ENCODE data around the gene SLAMF6.
"Not testable (repeated sequence)": the region's sequence is repeated elsewhere in the genome, so short reads cannot be mapped to it uniquely, and the experiment has no call there.

SLAMF6 gene

DNA sequence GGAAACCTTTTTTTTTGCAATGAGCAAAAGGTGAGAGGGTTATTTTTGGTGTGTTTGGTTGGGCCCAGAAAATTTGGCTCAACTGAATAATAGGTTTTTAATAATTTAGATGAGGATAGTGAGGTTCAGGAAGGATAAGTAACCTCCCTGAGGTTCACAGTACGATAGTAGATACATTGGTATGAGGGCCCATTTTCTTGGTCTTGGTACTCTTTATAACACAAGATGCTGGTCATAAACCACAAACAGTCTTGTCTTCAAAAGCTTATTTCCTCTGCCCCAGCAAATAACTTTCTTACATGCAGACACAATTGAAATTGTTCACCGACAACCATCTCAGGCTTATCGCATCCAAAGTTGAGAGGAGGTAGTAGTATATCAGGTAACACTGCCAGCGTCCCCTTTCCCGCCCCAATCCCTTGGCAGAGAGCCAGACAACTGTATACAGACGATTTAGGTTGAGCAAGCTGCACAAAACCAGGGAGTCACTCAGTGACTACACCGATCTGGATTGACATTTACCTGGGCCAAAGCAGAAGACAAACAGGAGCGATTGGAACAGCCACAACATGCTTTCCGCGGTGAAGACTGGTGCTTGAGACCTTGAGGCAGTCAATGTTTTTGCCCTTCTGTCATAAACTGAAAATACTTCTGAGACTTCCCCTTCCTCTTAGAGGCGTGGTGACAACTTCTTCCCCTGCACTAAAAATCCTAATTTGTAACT is at the start of gene SLAMF6:
Gene SLAMF6 (minus strand): TSS at position 634 of the 724 bp plus-strand sequence. CDS start 63 bp downstream, at position 571.
- Histone ChIP-seq H3K27ac (ENCODE audit: low read length) (no peak within 1 kb of the TSS), H3K27me3 (ENCODE audit: control insufficient read depth, insufficient read depth, low read length) (no peaks in the 10 kb centered on the region), H3K4me3 (ENCODE audit: low read length) (no peak within 1 kb of the TSS), H3K9me3 (ENCODE audit: control insufficient read depth, insufficient read depth, low read length) (no peaks in the 10 kb centered on the region), H3K4me1 (ENCODE audit: control insufficient read depth, insufficient read depth, low read length) (no peaks in the 10 kb centered on the region; the same call in 1 of the 2 replicates), H3K36me3 (ENCODE audit: control insufficient read depth, insufficient read depth, low read length) (no peaks in the 10 kb centered on the region)
- no CpG with 5 or more reads among the region's 11 CpGs for WGBS (ENCODE audit: insufficient coverage, insufficient read length)
- DNase-seq (ENCODE audit: low read depth, low spot score), result no peak

DNA sequence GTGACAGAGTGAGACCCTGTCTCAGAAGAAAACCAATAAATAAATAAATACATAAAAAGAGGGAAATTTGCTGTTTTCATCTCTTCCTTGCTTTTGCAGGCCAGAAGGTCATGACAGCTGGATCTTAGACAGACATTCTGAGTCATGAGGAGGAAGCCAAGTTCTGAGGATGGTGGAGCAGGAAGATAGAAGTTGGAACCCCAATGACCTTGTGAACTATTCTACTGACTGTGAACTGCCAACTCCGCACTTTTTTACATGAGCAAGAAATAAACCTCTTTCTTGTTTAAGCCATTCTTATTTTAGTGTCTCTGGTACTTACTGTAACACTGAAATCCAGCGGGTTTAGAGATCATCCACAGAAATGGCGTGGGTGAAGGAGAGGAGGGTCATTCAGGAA is 47.8 kb upstream of the SLAMF6 start:
- no peak for DNase-seq (ENCODE audit: low read depth, low spot score)
- Histone ChIP-seq H3K36me3 (ENCODE audit: control insufficient read depth, insufficient read depth, low read length) (no peaks in the 10 kb centered on the region), H3K27me3 (ENCODE audit: control insufficient read depth, insufficient read depth, low read length) (no peaks in the 10 kb centered on the region), H3K27ac (ENCODE audit: low read length) (no peak overlapping the region), H3K4me3 (ENCODE audit: low read length) (no peak overlapping the region), H3K4me1 (ENCODE audit: control insufficient read depth, insufficient read depth, low read length) (no peaks in the 10 kb centered on the region), H3K9me3 (ENCODE audit: control insufficient read depth, insufficient read depth, low read length) (no peaks in the 10 kb centered on the region)
- no CpG with 5 or more reads among the region's 3 CpGs for WGBS (ENCODE audit: insufficient coverage, insufficient read length)

DNA sequence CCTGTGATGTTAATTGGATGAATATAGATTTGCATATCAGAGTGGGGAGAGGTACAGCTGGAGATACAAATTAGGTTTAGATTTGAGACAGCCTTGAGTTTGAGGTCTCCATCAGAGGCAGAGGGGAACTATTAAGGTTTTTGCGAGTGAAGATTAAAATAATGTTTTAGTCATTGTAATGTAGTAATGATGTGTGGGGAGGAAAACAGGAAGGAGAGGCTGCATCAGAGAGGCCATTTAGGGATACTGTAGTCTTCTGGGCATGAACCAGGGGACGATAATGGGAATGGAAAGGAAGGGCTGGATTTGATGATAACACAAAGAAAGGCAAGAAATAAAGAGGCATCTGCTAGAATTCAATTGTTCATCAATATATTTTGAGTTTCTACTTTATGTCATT is 46.8 kb upstream of the SLAMF6 start:
- 100% methylated on average over 1 of the region's 2 CpGs for WGBS (ENCODE audit: insufficient coverage, insufficient read length)
- Histone ChIP-seq H3K27me3 (ENCODE audit: control insufficient read depth, insufficient read depth, low read length) (no peaks in the 10 kb centered on the region), H3K4me1 (ENCODE audit: control insufficient read depth, insufficient read depth, low read length) (no peaks in the 10 kb centered on the region)

DNA sequence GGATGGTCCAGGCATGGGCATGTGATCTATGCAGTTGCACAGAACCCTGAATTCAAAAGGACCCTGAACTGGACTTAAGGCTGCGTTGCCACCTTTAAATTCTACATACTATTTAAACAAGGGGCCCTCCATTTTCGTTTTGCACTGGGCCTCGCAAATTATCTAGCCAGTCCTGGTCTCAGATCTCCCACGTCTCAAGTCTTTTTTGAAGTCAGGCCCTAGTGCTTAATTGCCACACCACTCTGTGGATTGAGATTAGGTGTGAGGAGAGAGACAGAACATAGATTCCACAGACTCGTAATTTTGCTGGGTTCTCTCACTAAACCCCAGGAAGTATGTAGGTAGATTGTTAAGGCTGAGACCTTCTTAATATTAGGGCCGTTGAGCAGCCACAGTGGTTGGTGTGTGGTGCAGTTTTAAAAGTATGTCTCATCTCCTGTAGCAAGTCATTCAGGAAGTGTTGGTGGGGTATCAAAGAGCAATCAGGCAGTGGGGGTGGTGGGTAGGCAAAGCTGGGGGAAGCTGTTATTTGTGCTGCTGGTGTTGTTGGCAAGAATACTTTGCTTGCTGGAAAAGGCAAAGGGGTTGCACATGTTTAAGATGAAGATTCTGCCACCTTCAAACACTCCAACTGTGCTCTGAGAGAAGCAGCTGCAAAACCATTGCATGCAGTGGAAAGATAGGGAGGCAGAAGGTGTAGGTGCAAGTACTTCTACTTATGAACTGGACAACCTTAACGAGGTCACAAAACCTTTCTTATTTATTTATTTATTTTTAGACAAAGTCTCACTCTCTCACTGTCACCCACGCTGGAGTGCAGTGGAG is 45.0 kb upstream of the SLAMF6 start:
- Histone ChIP-seq H3K4me3 (ENCODE audit: low read length) (no peak overlapping the region), H3K36me3 (ENCODE audit: control insufficient read depth, insufficient read depth, low read length) (no peaks in the 10 kb centered on the region), H3K9me3 (ENCODE audit: control insufficient read depth, insufficient read depth, low read length) (no peaks in the 10 kb centered on the region; the same call in 1 of the 2 replicates), H3K27me3 (ENCODE audit: control insufficient read depth, insufficient read depth, low read length) (no peaks in the 10 kb centered on the region), H3K4me1 (ENCODE audit: control insufficient read depth, insufficient read depth, low read length) (no peaks in the 10 kb centered on the region), H3K27ac (ENCODE audit: low read length) (no peak overlapping the region)
- no peak for DNase-seq (ENCODE audit: low read depth, low spot score)
- no CpG with 5 or more reads among the region's 8 CpGs for WGBS (ENCODE audit: insufficient coverage, insufficient read length)

More for the DNA sequence above, 46.8 kb upstream of the SLAMF6 start:
- no peak overlapping the region for H3K27ac ChIP-seq (ENCODE audit: low read length)
- H3K4me3 ChIP-seq (ENCODE audit: low read length), result no peak overlapping the region
- no peak for DNase-seq (ENCODE audit: low read depth, low spot score)
- H3K36me3 ChIP-seq (ENCODE audit: control insufficient read depth, insufficient read depth, low read length), result no peaks in the 10 kb centered on the region
- no peaks in the 10 kb centered on the region for H3K9me3 ChIP-seq (ENCODE audit: control insufficient read depth, insufficient read depth, low read length)

DNA sequence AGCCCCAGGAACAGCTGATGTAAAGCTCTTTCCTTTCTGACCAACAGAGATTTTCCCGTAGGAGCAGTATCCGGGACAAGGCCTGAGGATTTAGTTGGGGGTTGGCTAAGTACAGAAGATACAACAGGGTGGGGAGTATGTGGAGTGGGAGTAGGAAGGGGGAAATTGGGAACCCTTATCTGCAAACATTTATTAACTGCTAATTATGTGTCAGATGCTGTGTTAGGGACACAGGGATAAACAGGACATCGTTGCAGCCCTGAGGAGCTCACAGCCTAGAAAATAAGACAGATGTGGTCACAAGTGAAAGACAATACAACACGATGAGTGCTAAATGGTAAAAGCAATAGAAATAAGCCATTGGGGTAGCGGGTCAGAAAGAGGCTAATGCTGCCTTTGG is 44.3 kb upstream of the SLAMF6 start:
- H3K4me3 ChIP-seq (ENCODE audit: low read length), result no peak overlapping the region
- H3K36me3 ChIP-seq (ENCODE audit: control insufficient read depth, insufficient read depth, low read length), result no peaks in the 10 kb centered on the region
- no peaks in the 10 kb centered on the region; the same call in 1 of the 2 replicates for H3K9me3 ChIP-seq (ENCODE audit: control insufficient read depth, insufficient read depth, low read length)
- H3K4me1 ChIP-seq (ENCODE audit: control insufficient read depth, insufficient read depth, low read length), result no peaks in the 10 kb centered on the region
- H3K27me3 ChIP-seq (ENCODE audit: control insufficient read depth, insufficient read depth, low read length), result no peaks in the 10 kb centered on the region
- WGBS (ENCODE audit: insufficient coverage, insufficient read length), result no CpG with 5 or more reads among the region's 5 CpGs
- no peak overlapping the region for H3K27ac ChIP-seq (ENCODE audit: low read length)
- no peak for DNase-seq (ENCODE audit: low read depth, low spot score)

DNA sequence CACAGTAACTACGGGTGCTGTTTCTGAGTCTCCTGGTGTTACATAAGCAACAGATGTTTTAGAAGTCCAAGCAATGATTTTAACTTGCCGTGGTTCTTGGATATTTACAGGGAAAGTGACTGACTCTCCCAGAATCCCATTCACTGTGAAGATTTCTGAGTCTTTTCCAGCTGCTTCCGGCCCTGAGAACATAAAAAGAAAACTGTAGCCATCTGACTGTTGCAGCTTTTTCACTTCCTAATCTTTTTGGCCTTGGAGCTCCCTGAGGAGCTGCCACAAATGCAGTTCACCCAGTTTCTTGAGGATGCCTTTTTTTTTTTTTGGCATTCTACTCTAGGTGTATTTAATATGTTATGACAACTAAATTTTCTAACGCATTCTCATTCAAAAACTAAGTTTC is 42.5 kb upstream of the SLAMF6 start:
- WGBS (ENCODE audit: insufficient coverage, insufficient read length), result no CpG with 5 or more reads among the region's 4 CpGs
- no peaks in the 10 kb centered on the region; the same call in 1 of the 2 replicates for H3K9me3 ChIP-seq (ENCODE audit: control insufficient read depth, insufficient read depth, low read length)
- no peaks in the 10 kb centered on the region for H3K27me3 ChIP-seq (ENCODE audit: control insufficient read depth, insufficient read depth, low read length)
- no peak overlapping the region for H3K4me3 ChIP-seq (ENCODE audit: low read length)
- H3K4me1 ChIP-seq (ENCODE audit: control insufficient read depth, insufficient read depth, low read length), result no peaks in the 10 kb centered on the region
- H3K36me3 ChIP-seq (ENCODE audit: control insufficient read depth, insufficient read depth, low read length), result no peaks in the 10 kb centered on the region
- H3K27ac ChIP-seq (ENCODE audit: low read length), result no peak overlapping the region
- DNase-seq (ENCODE audit: low read depth, low spot score), result no peak

DNA sequence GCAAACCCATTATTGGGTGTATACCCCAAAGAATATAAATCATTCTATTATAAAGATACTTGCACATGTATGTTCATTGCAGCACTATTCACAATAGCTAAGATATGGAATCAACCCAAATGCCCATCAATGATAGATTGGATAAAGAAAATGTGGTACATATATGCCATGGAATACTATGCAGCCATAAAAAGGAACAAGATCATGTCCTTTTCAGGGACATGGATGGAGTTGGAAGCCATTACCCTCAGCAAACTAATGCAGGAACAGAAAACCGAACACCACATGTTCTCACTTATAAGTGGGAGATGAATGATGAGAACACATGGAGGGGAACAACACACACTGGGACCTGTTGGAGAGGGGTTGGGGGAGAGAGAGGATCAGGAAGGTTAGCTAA is 40.2 kb upstream of the SLAMF6 start:
- WGBS (ENCODE audit: insufficient coverage, insufficient read length), result no CpG with 5 or more reads among the region's 1 CpG
- H3K27ac ChIP-seq (ENCODE audit: low read length); H3K9me3 ChIP-seq (ENCODE audit: control insufficient read depth, insufficient read depth, low read length); H3K36me3 ChIP-seq (ENCODE audit: control insufficient read depth, insufficient read depth, low read length); H3K4me1 ChIP-seq (ENCODE audit: control insufficient read depth, insufficient read depth, low read length); H3K4me3 ChIP-seq (ENCODE audit: low read length); H3K27me3 ChIP-seq (ENCODE audit: control insufficient read depth, insufficient read depth, low read length); DNase-seq (ENCODE audit: low read depth, low spot score): not testable (repeated sequence)

DNA sequence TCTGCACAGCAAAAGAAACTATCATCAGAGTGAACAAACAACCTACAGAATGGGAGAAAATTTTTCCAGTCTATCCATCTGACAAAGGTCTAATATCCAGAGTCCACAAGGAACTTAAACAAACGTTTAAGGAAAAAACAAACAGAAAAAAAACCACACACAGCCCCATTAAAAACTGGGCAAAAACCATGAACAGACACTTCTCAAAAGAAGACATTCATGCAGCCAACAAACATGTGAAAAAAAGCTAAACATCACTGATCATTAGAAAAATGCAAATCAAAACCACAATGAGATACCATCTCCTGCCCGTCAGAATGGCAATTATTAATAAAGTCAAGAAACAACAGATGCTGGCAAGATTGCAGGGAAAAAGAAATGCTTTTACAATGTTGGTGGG is 39.7 kb upstream of the SLAMF6 start:
- WGBS (ENCODE audit: insufficient coverage, insufficient read length), result no CpG with 5 or more reads among the region's 2 CpGs
- H3K36me3 ChIP-seq (ENCODE audit: control insufficient read depth, insufficient read depth, low read length); H3K4me1 ChIP-seq (ENCODE audit: control insufficient read depth, insufficient read depth, low read length); DNase-seq (ENCODE audit: low read depth, low spot score); H3K27ac ChIP-seq (ENCODE audit: low read length); H3K4me3 ChIP-seq (ENCODE audit: low read length); H3K9me3 ChIP-seq (ENCODE audit: control insufficient read depth, insufficient read depth, low read length); H3K27me3 ChIP-seq (ENCODE audit: control insufficient read depth, insufficient read depth, low read length): not testable (repeated sequence)

DNA sequence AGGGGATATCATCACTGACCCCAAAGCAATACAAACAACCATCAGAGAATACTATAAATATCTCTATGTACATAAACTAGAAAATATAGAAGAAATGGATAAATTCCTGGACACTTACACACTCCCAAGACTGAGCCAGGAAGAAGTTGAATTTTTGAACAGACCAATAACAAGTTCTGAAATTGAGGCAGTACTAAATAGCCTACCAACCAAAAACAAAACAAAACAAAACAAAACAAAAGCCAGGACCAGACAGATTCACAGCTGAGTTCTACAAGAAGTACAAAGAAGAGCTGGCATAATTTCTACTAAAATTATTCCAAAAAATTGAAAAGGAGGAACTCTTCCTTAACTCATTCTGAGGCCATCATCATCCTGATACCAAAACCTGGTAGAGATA is 37.8 kb upstream of the SLAMF6 start:
- no peaks in the 10 kb centered on the region for H3K27me3 ChIP-seq (ENCODE audit: control insufficient read depth, insufficient read depth, low read length)
- H3K36me3 ChIP-seq (ENCODE audit: control insufficient read depth, insufficient read depth, low read length), result no peaks in the 10 kb centered on the region
- H3K4me3 ChIP-seq (ENCODE audit: low read length), result no peak overlapping the region
- H3K4me1 ChIP-seq (ENCODE audit: control insufficient read depth, insufficient read depth, low read length), result no peaks in the 10 kb centered on the region
- no peak for DNase-seq (ENCODE audit: low read depth, low spot score)
- H3K9me3 ChIP-seq (ENCODE audit: control insufficient read depth, insufficient read depth, low read length), result no peaks in the 10 kb centered on the region; the same call in 1 of the 2 replicates
- no peak overlapping the region for H3K27ac ChIP-seq (ENCODE audit: low read length)

DNA sequence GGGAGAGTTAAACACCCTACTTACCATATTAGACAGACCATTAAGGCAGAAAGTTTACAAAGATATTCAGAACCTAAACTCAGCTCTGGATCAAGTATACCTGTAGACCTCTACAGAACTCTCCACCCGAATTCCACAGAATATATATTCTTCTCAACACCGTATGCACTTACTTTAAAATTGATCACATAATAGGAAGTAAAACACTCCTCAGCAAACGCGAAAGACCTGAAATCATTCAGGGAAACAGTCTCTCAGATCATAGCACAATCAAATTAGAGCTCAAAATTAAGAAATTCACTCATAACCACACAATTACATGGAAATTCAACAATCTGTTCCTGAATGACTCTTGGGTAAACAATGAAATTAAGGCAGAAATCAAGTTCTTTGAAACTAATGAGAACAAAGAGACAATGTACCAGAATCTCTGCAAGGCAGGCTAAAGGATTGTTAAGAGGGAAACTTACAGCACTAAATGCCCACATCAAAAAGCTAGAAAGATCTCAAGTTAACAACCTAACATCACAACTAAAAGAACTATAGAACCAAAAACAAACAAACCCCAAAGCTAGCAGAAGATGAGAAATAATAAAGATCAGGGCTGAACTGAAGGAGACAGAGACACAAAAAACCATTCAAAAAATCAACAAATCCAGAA is 37.1 kb upstream of the SLAMF6 start:
- DNase-seq (ENCODE audit: low read depth, low spot score), result no peak
- no peaks in the 10 kb centered on the region; the same call in 1 of the 2 replicates for H3K9me3 ChIP-seq (ENCODE audit: control insufficient read depth, insufficient read depth, low read length)
- H3K27ac ChIP-seq (ENCODE audit: low read length), result no peak overlapping the region
- H3K4me1 ChIP-seq (ENCODE audit: control insufficient read depth, insufficient read depth, low read length), result no peaks in the 10 kb centered on the region
- no peaks in the 10 kb centered on the region for H3K36me3 ChIP-seq (ENCODE audit: control insufficient read depth, insufficient read depth, low read length)
- no peaks in the 10 kb centered on the region for H3K27me3 ChIP-seq (ENCODE audit: control insufficient read depth, insufficient read depth, low read length)
- no peak overlapping the region for H3K4me3 ChIP-seq (ENCODE audit: low read length)
- WGBS (ENCODE audit: insufficient coverage, insufficient read length), result no CpG with 5 or more reads among the region's 4 CpGs

Data from iPS DF 6.9 (cell line).